Neural progenitor cell (in vitro differentiated cells): ENCODE measurements around the gene CELSR2. TPM values are rescaled to one million over a fixed set of nuclear protein-coding genes. Genes with fewer than 3 reads are reported as not detected.

Experiments
- DNase-seq: peaks from one replicate; pipeline ENCODE4 v3.0.0-alpha.2; 2016; ENCODE audit warnings: low spot score
- H2AFZ ChIP-seq: fragments of 200-600 bp; sonication (generic); replicated peaks from 2 replicates; pipeline ENCODE4 v1.6.1; 2016; ENCODE audit warnings: antibody characterized with exemption
- H3F3A ChIP-seq: fragments of 200-600 bp; sonication (generic); 2 replicates; pipeline ENCODE4 v1.6.1; 2016; ENCODE audit warnings: antibody characterized with exemption, low read depth
- H3K27ac ChIP-seq: fragments of 200-600 bp; sonication (generic); 2 replicates; pipeline ENCODE4 v1.5.1; 2016; ENCODE audit warnings: mild to moderate bottlenecking
- H3K27me3 ChIP-seq: fragments of 200-600 bp; sonication (generic); 2 replicates; pipeline ENCODE4 v1.6.1; 2016; ENCODE audit warnings: mild to moderate bottlenecking, moderate library complexity
- H3K36me3 ChIP-seq: fragments of 200-600 bp; sonication (generic); 2 replicates; pipeline ENCODE4 v1.5.1; 2016
- H3K4me1 ChIP-seq: fragments of 200-600 bp; sonication (generic); 2 replicates; pipeline ENCODE4 v1.6.1; 2016; ENCODE audit warnings: mixed run types
- H3K4me2 ChIP-seq: fragments of 200-600 bp; sonication (generic); 2 replicates; pipeline ENCODE4 v1.6.1; 2016
- H3K4me3 ChIP-seq: fragments of 200-600 bp; sonication (generic); 2 replicates; pipeline ENCODE4 v1.5.1; 2016
- H3K79me2 ChIP-seq: fragments of 200-600 bp; sonication (generic); 2 replicates; pipeline ENCODE4 v1.6.1; 2016; ENCODE audit warnings: low read depth
- H3K9ac ChIP-seq: fragments of 200-600 bp; sonication (generic); 2 replicates; pipeline ENCODE4 v1.6.1; 2016
- H3K9me3 ChIP-seq: fragments of 200-600 bp; sonication (generic); 2 replicates; pipeline ENCODE4 v1.5.1; 2016; ENCODE audit warnings: low read depth
- H4K20me1 ChIP-seq: fragments of 200-600 bp; sonication (generic); 2 replicates; pipeline ENCODE4 v1.6.1; 2016; ENCODE audit warnings: low read depth
- H3K27ac Mint-ChIP-seq: 3 replicates; pipeline ENCODE4 v1.8.0; 2021; ENCODE audit warnings: mixed read lengths
- H3K27me3 Mint-ChIP-seq: 2 replicates; pipeline ENCODE4 v1.8.0; 2022; ENCODE audit warnings: low read depth, mild to moderate bottlenecking, inconsistent platforms, moderate library complexity, mixed read lengths; ENCODE audit not compliant: insufficient read depth
- H3K36me3 Mint-ChIP-seq: 3 replicates; pipeline ENCODE4 v1.8.0; 2021; ENCODE audit warnings: mixed read lengths
- H3K4me1 Mint-ChIP-seq: 3 replicates; pipeline ENCODE4 v1.8.0; 2021; ENCODE audit warnings: mixed read lengths
- H3K4me3 Mint-ChIP-seq: 3 replicates; pipeline ENCODE4 v1.8.0; 2021; ENCODE audit warnings: mild to moderate bottlenecking, moderate library complexity, mixed read lengths
- H3K9me3 Mint-ChIP-seq: 3 replicates; pipeline ENCODE4 v1.8.0; 2020; ENCODE audit warnings: mixed read lengths
- EZH2 ChIP-seq: fragments of 200-600 bp; sonication (generic); IDR thresholded peaks from 2 replicates; pipeline ENCODE4 v1.6.1; 2017; ENCODE audit warnings: antibody characterized with exemption, mild to moderate bottlenecking, moderate library complexity
- EZH2phosphoT487 ChIP-seq: fragments of 200-600 bp; sonication (generic); IDR thresholded peaks from 2 replicates; pipeline ENCODE4 v1.6.1; 2017; ENCODE audit warnings: antibody characterized with exemption
- total RNA-seq: library from RNA; depleted of rRNA; stranded (reverse); fragments of >200 nt; gene quantifications from 2 replicates; pipeline ENCODE4 v1.2.3, GENCODE V29; 2015; ENCODE audit warnings: low replicate concordance
- TF ChIP-seq, protein P1 (sequence below): fragments of 200-600 bp; sonication (generic); IDR thresholded peaks from 2 replicates; pipeline ENCODE4 v1.5.1; 2017; ENCODE audit warnings: antibody characterized with exemption, mild to moderate bottlenecking

CELSR2 gene
- total RNA-seq, 1 donor from 2014 or later: 11.1 TPM

DNA sequence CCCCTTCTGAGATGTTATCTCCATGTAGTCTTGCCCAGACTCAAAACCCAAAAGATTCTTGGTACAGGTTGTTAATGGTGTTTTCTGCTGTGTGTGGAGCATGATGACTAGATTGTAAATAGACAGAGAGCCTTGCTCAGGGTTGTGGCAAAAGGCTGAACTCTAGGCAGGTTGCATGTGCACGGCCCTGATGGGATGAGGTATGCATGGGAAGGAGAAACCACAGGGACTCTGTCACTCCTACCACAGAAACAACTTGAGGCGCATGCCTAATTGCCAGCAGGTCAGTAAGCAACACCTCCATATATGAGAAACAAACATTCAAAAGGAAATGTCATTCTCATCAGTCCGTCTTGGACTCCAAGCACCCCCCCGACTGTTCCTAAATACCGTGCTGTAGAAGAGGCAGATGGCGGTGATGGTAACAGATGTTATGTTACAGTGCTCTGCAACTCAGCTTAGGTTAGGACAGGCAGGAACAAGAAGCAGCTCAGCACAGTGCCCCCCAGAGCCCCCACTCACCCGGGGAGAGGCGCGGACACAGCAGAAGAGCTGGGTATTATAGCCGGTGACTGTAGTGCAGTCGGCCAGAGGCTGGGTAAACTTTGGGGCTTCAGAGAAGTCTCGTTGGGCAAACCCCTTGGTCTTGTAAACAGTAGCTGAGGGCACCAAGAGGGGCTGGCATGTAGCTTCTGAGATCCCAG is 46.5 kb downstream of the CELSR2 start:
- Mint-ChIP-seq H3K4me3 (no peak overlapping the region), H3K27me3 (peaks cover 7% of the 10 kb centered on the region), H3K4me1 (peaks cover 21% of the 10 kb centered on the region), H3K27ac (no peak overlapping the region), H3K36me3 (no peaks in the 10 kb centered on the region), H3K9me3 (peaks cover 3% of the 10 kb centered on the region)
- Histone ChIP-seq H3K4me1 (peaks cover 2% of the 10 kb centered on the region), H3K4me3 (no peak overlapping the region), H3K9ac (no peak overlapping the region), H3K79me2 (no peaks in the 10 kb centered on the region), H3K27ac (no peak overlapping the region), H4K20me1 (no peaks in the 10 kb centered on the region), H3K27me3 (no peaks in the 10 kb centered on the region), H3F3A (no peaks in the 10 kb centered on the region), H3K4me2 (no peak overlapping the region), H3K9me3 (no peaks in the 10 kb centered on the region), H2AFZ (no peak overlapping the region), H3K36me3 (no peaks in the 10 kb centered on the region)
- TF ChIP-seq EZH2 (no peak), EZH2phosphoT487 (no peak)
- TF ChIP-seq, protein P1, sequence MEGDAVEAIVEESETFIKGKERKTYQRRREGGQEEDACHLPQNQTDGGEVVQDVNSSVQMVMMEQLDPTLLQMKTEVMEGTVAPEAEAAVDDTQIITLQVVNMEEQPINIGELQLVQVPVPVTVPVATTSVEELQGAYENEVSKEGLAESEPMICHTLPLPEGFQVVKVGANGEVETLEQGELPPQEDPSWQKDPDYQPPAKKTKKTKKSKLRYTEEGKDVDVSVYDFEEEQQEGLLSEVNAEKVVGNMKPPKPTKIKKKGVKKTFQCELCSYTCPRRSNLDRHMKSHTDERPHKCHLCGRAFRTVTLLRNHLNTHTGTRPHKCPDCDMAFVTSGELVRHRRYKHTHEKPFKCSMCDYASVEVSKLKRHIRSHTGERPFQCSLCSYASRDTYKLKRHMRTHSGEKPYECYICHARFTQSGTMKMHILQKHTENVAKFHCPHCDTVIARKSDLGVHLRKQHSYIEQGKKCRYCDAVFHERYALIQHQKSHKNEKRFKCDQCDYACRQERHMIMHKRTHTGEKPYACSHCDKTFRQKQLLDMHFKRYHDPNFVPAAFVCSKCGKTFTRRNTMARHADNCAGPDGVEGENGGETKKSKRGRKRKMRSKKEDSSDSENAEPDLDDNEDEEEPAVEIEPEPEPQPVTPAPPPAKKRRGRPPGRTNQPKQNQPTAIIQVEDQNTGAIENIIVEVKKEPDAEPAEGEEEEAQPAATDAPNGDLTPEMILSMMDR: no peak
- DNase-seq: no peak

DNA sequence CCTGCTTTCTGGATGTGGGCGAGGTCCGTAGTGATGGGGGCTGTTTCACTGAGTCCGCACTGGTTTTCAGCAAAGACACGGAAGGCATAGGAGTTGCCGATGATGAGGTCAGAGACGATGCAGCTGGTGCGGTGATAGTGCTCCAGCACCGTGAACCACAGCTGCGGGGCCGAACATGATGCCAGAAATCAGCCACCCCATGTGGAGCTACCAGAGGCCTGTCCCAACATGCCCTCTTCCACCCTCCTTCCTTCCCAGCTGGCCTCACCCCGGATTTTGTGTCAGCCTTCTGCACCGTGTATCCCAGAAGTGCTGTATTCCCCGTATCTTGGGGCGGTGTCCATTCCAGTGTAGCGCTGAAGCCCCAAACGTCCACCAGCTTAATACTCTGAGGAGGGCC is 47.4 kb downstream of the CELSR2 start:
- no peaks in the 10 kb centered on the region for H3F3A ChIP-seq
- H3K4me1 ChIP-seq: peaks cover 4% of the 10 kb centered on the region
- H3K79me2 ChIP-seq: no peaks in the 10 kb centered on the region
- H3K4me3 ChIP-seq: no peak overlapping the region
- peaks cover 3% of the 10 kb centered on the region for H3K9me3 Mint-ChIP-seq
- H3K9ac ChIP-seq: no peak overlapping the region
- peaks cover 18% of the 10 kb centered on the region for H3K4me1 Mint-ChIP-seq
- no peak for DNase-seq
- H3K4me2 ChIP-seq: no peak overlapping the region
- no peak overlapping the region for H3K27ac Mint-ChIP-seq
- H3K36me3 ChIP-seq: no peaks in the 10 kb centered on the region
- no peaks in the 10 kb centered on the region for H3K36me3 Mint-ChIP-seq
- no peaks in the 10 kb centered on the region for H3K27me3 ChIP-seq
- no peak overlapping the region for H3K4me3 Mint-ChIP-seq
- H3K9me3 ChIP-seq: no peaks in the 10 kb centered on the region
- no peak for TF ChIP-seq EZH2phosphoT487
- TF ChIP-seq, protein P1: no peak
- TF ChIP-seq EZH2: no peak
- H3K27me3 Mint-ChIP-seq: peaks cover 7% of the 10 kb centered on the region
- H3K27ac ChIP-seq: no peak overlapping the region
- no peak overlapping the region for H2AFZ ChIP-seq
- H4K20me1 ChIP-seq: no peaks in the 10 kb centered on the region

DNA sequence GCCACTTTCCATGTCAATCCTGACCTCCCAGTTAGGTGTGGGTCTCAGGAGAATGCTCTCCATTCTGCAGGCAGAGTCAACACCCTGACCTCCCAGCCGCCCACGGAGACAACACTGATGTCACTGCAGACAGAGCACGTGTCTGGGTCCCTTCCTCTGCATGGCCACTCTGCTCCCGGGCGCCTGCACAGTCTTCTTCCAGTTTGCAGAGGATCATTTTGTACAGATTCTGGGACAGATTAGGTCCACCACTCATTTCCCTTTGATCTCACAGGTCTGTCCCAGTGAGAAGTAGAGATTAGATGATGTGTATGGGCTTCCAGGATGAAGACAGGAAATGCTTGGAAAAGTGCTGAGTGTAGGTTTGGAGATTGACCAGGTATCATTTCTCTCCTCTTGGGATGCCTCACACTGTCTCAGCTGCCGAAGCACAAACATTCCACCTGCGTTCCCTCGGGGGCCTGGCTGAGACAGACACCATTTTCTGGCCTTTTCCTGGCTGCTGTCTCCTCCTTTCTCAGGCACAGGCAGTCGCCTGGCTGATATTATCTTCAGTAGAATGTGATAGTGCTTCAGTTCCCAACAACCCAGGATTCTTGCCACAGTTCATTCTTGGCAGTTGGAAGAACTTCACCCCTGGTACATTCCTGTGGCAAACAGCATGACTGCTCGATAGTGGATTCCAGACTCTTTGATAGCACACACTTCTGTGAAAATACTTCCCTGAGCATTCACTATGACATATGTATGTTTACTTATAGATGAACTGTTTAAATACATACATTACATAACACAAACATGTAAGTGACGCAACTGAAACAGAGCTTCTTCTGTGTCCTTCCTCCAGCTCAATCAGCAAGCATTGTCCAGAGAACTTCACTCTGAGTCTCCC is 49.6 kb downstream of the CELSR2 start:
- no peaks in the 10 kb centered on the region for H3K79me2 ChIP-seq
- no peaks in the 10 kb centered on the region for H3K9me3 ChIP-seq
- H3K4me2 ChIP-seq: no peak overlapping the region
- H3K4me1 ChIP-seq: peaks cover 5% of the 10 kb centered on the region
- H3K36me3 ChIP-seq: no peaks in the 10 kb centered on the region
- no peaks in the 10 kb centered on the region for H3K27me3 ChIP-seq
- DNase-seq: no peak
- TF ChIP-seq, protein P1: no peak
- TF ChIP-seq EZH2phosphoT487 (no peak), EZH2 (no peak)
- peaks cover 15% of the 10 kb centered on the region for H3K4me1 Mint-ChIP-seq
- peaks cover 7% of the 10 kb centered on the region for H3K27me3 Mint-ChIP-seq
- H3K27ac ChIP-seq: no peak overlapping the region
- H2AFZ ChIP-seq: no peak overlapping the region
- H3K4me3 Mint-ChIP-seq: no peak overlapping the region
- no peaks in the 10 kb centered on the region for H3F3A ChIP-seq
- no peaks in the 10 kb centered on the region for H4K20me1 ChIP-seq
- H3K36me3 Mint-ChIP-seq: no peaks in the 10 kb centered on the region
- peak overlapping the region; percentile 47 for H3K27ac Mint-ChIP-seq
- peaks cover 3% of the 10 kb centered on the region for H3K9me3 Mint-ChIP-seq
- H3K9ac ChIP-seq: no peak overlapping the region
- no peak overlapping the region for H3K4me3 ChIP-seq
